ENCODE measurements around the gene AGO3. TPM values are rescaled to one million over a fixed set of nuclear protein-coding genes. Genes with fewer than 3 reads are reported as not detected.

The AGO3 gene
- total and polyA plus RNA-seq, 2 donors (not counting 3 experiments of a cell fraction or from before 2014, with no cell fraction given), result 10.4 to 21.1 TPM

GRCh38 chr1:36076979-36077573, 146.2 kb downstream of the AGO3 start:
- POLR2A ChIA-PET, result no interaction called here
- Histone ChIP-seq H3K79me2 (ENCODE audit: control insufficient read depth, insufficient read depth, low read length) (no peaks in the 10 kb centered on the region), H4K20me1 (replicated peaks; ENCODE audit: control insufficient read depth, extremely low read depth, insufficient read depth, low read length) (no peaks in the 10 kb centered on the region), H3K4me3 (replicated peaks in 1 of 3; ENCODE audit: insufficient read depth in 1 of 3, low read depth in 1 of 3, low read length in 3 of 3) (no peak overlapping the region), H3K4me2 (ENCODE audit: insufficient read depth, low read length) (no peak overlapping the region), H3K27ac (ENCODE audit: insufficient read depth, low read depth, low read length) (no peak overlapping the region), H3K4me1 (ENCODE audit: control insufficient read depth, extremely low read depth, insufficient read depth, low read length) (no peaks in the 10 kb centered on the region), H2AFZ (ENCODE audit: low read depth, low read length) (peak overlapping the region; percentile 24), H3K9me3 (replicated peaks; ENCODE audit: control insufficient read depth, insufficient read depth, low read length) (no peaks in the 10 kb centered on the region), H3K9me1 (replicated peaks; ENCODE audit: control insufficient read depth, extremely low read depth, insufficient read depth, low read length) (no peaks in the 10 kb centered on the region), H3K27me3 (ENCODE audit: control insufficient read depth in 2 of 2, insufficient read depth in 2 of 2, low read length in 2 of 2) (no peaks in the 10 kb centered on the region), H3K9ac (replicated peaks; ENCODE audit: extremely low read depth, insufficient read depth, low read length) (no peak overlapping the region), H3K36me3 (ENCODE audit: control insufficient read depth in 2 of 2, extremely low read depth in 1 of 2, insufficient read depth in 2 of 2, low read length in 2 of 2) (no peaks in the 10 kb centered on the region)
- BruUV-seq (replicated peaks), result no TSS peak
- TF ChIP-seq MAX (IDR thresholded peaks at IDR 0.05; ENCODE audit: insufficient read depth, insufficient read length) (no peak), POLR2AphosphoS5 (IDR thresholded peaks at IDR 0.05; ENCODE audit: insufficient read depth, low read depth, low read length) (no peak), JUN (IDR thresholded peaks at IDR 0.05; ENCODE audit: borderline replicate concordance, insufficient read depth, insufficient read length, low read depth) (no peak), GATA2 (IDR thresholded peaks at IDR 0.05; ENCODE audit: insufficient read depth, insufficient read length, low read depth, low read length) (no peak), POLR2A (IDR thresholded peaks at IDR 0.05; ENCODE audit: low read depth, low read length) (no peak), FOS (IDR thresholded peaks at IDR 0.05; ENCODE audit: borderline replicate concordance, insufficient read depth, low read length) (no peak), CTCF (IDR thresholded peaks at IDR 0.05; ENCODE audit: extremely low read depth in 1 of 2, insufficient read depth in 1 of 2, low read depth in 1 of 2, low read length in 2 of 2) (no peak), EZH2 (IDR thresholded peaks at IDR 0.05; ENCODE audit: borderline replicate concordance, low read depth, low read length, severe bottlenecking) (no peak), MYC (IDR thresholded peaks at IDR 0.05; ENCODE audit: low read depth, low read length) (no peak)
- dilution Hi-C loops (cut with MboI; ENCODE audit: extremely low pct_ligation_motif_present, low sequenced_read_pairs), result no loop called here
- intact Hi-C loops (cut with micrococcal nuclease), result no loop called here
- FAIRE-seq (no peak), DNase-seq (ENCODE audit: low read depth, low spot score) (no peak)
- CTCF ChIA-PET, result no interaction called here

All from endothelial cell of umbilical vein (primary cell).